WTC11 (cell line): Measurements from ENCODE around the gene CCDC60.

ENCODE experiments used
- ESRRA ChIP-seq: sonication (generic); formaldehyde crosslinking; IDR thresholded peaks from 2 replicates; pipeline ENCODE4 v1.8.1; 2022; ENCODE audit warnings: mild to moderate bottlenecking, missing genetic modification reagents, borderline replicate concordance
- IRF2 ChIP-seq: sonication (generic); formaldehyde crosslinking; IDR thresholded peaks from 2 replicates; pipeline ENCODE4 v1.8.0; 2022; ENCODE audit warnings: low read depth, missing genetic modification reagents, borderline replicate concordance

GRCh38 chr12:119528241-119528640 lies 193.7 kb downstream of the CCDC60 start:
- TF ChIP-seq IRF2 (no peak), ESRRA (CRISPR knock-in tag) (no peak)
